Right hindlimb (tissue), 1 donor: ENCODE measurements around the gene CASTOR1.
A peak's percentile ranks its signal among the peaks of the same experiment; 100 is the strongest.

Experiments used
- DNase-seq: peaks from one replicate; pipeline ENCODE4 v3.0.0-alpha.2; 2018

CASTOR1 gene

DNA sequence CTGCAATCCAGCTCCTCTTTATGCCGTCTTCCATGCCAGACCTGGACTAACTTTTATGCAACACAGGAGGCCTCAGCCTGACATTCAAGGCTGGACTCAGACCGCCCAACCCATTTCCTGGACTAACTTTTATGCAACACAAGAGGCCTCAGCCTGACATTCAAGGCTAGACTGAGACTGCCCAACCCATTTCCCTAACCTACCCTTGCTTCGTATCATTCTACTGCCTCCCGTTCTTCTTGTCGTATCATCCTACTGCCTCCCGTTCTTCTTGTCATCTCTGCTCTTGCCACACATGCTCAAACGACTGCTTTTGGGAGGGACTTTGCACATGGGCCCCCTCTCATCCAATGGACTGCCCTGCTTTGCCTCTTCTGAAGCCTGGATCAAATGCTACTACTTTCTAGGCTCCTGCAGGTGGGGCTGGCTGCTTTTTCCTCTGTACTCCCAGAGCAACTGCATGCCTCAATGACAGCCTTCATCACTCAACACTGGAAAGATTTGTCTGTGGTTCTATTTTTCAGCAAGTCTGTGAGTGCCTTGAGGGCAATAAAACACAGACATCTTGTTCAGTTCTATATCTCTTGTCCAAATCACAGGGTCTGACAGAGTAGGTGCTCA lies 29.6 kb upstream of the CASTOR1 start:
- DNase-seq = no peak

DNA sequence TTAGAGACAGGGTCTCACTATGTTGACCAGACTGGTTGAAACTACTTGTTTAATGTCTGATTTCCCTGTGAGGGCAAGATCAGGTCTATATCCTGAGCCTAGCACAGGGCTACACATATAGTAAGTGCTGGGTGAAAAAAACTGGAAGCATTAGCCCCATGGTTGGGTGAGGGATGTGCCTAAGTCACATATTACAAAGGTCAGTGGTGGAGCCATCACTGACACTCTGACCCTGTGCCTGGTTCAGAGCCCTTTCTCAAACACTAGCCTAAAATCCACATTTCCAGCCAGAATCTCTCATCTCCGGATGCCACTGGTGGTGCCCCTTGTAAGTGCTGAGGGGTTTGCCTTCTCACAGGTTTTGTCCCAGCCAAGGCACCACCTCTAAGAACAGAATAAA lies 28.5 kb upstream of the CASTOR1 start:
- no peak for DNase-seq

DNA sequence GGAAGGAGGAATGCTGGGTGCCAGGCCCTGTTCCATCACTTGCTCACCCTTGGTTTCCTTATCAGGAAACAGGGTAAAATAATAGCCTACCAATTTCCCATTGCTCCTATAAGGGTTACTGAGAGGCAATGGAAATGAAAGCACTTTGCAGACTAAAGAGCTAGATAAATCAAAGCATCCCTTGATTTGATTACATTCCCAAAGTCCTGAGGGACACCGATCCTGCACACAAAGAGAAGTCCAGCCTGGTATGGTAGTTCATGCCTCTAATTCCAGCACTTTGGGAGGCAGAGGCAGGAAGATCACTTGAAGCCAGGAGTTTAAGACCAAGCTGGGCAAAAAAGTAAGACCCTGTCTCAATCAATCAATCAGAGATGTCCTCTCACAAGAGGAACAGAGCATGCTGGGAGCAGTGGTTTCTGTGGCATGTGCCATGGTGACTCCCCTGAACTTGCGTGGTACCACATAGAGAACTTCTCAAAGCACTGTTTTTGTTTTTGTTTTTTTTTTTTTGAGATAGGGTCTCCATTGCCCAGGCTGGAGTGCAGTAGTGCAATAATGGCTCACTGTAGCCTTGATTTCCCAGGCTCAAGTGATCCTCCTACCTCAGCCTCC lies 26.8 kb upstream of the CASTOR1 start:
- no peak for DNase-seq

DNA sequence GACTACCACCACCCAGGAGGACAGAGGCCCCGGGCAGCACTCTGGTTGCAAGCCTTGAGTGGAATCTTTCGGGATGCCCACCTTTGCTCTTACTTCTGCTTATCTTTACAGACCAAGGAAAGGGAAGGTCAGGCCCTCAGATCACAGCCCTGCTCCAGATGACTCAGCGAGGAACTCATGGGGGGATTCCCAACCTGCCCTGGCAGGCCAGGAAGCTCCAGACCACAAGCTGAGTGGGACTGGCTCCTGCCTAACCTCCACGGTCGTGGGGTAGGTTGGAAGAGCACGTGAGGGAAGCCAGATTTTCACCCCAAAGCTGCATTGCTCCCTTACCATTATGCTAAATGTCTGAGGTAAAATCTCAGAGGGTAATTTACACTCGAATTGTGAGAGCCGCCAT lies 25.6 kb upstream of the CASTOR1 start:
- DNase-seq = no peak

DNA sequence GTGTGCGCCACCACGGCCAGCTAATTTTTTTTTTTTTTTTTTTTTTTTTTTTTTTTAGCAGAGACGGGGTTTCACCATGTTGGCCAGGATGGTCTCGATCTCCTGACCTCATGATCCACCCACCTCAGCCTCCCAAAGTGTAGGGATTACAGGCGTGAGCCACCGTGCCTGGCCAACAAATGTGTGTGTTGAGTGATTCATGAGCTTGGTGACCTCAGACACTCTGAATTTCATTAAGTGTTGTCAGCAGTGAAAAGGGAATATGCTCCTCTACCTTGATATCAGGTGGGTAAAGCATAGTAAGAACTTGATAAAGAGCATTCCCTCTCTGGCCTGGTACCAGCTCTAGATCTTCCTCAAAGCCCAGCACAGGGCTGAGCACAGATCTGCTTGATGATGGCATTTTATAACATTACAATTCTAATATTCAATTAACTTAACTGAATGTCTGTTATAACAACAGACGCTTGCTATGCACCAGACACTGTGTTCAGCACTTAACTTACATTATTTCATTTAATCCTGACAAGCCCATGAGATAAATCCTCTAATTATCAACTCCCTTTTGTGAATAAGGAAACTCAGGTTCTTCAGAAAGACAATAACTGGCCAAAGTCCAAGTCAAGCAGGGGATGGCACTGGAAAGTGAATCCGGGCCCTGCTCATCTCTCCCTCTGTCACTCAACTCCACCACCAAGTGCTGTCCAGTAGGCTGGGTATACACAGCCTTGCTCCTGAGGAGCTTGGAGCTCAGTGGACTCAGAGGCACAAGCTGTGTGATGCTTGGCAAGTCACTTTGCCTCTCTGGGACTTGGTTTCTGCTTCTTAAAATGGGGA lies 24.4 kb upstream of the CASTOR1 start:
- DNase-seq = no peak

DNA sequence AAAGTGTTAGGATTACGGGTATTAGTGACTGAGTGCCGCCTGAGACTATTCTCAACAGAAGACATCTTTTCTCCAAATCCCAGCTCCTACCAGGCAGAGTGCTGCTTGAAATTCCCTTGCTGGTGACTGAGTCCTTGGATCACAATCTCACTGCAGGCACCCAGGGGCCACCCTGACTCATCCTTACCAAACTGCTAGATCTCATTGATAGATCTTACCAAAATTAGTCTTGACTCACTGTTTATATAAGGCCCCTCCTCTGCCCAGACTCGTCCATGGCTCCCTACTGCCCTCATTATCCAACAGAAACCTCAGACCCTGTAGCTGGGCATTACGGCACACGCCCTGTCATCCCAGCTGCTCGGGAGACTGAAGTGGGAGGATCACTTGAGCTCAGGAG lies 22.7 kb upstream of the CASTOR1 start:
- no peak for DNase-seq

DNA sequence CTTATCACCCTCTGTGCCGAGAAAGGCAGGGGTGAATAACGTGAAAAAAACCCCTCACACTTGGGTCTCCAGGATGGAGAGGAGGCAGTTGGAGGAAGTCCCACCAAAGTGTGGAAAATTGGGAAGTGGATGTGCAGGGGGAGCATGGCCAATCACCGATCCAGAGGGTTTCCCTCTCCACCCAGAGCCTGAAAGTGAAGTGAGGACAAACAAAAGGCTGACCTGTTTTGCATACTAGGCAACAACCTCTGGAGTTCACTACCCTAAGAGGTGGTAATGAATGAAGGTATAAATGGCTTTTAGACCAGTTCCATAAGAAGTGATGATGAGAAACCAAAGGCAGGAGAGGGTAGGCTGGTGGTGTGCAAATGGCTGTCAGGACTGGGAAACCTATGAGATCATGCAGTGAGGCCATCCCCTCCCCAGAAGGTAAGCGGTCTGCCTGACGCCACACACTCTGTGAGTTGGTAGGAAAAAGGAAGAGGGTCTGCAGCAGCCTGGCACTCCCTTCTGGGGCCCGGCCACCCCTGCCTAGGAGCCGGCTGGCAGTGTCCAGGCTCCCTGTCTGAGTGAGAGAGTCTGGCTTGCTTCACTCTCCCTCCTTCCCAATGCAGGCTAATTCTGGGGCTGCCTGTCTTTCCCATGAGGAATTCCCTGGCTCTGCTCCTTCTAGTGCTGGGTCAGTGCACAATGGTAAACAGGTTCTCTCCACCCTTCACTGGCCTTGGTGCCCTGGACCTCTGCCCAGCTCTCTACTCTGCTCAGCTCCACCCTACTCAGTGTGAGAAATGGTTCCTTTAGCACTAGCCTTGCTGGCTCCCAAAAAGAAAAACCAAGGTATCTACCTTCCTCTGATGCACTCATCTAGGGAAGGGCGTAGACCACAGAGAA lies 21.8 kb upstream of the CASTOR1 start:
- DNase-seq = no peak

DNA sequence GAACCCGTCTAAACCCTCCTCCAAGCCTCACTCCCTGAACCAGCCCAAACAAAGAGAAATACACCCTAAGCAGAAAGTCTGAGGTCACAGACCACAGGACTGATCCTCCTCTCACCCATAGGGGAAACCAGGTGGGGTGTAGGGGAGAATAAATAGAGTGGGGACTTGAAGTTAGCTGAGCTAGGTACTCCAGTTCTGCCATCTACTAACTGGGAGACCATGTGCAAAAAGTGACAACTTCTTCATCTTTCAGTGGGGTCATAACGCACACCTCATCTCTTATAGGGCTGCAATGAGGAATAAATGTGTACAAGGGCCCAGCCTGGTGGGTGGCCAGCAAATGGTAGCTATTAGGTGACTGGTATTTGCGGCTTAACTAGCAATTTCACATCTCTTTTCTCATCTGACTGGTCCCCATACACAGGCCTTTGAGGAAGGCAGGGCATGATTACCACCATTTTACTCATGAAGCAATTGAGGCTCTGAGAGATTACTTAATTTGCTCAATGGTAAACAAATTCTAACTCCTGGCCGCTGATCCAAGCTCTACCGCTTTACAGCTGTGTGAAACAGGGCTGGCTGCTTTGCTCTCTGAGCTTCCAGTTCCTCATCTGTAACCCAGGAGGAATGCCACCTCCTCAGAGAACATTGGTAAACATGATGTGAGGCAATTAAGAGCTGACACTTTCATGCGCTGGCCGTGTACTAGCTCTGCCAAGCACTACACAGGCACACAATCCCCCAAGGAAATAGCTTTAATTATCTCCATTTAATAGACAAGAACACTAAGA lies 20.8 kb upstream of the CASTOR1 start:
- no peak for DNase-seq

DNA sequence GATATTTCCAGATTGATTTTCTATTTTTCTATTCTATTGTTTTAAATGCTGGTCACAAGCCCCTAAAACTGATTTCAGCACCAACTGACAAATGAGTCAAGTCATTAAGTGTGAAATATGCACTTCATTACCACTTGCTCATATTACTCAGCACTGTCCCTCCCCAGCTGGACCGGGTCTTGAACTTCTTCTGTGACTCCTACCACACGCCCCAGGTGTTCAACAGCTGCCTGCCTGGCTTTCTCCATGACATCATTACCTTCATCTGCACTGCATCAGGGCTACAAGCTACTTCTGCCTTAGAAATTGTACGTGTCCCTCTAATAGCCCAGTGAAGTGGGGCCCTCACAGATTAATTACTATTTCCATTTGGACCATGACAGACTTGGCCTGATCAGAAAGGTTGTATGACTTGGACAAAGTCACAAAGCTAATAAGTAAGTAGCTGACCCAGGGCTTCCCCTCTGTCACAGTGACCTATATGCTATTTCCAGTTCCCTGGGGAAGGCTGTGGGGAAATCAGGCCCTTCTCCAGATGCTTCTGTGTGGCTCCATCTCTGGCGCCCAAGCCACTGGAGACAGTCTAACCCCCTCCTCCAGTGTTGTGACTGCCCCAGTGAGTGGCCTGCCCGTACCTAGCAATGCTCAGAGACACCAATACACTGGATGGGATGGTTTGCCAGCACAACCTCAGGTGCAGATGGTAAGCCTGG lies 19.4 kb upstream of the CASTOR1 start:
- DNase-seq = no peak

DNA sequence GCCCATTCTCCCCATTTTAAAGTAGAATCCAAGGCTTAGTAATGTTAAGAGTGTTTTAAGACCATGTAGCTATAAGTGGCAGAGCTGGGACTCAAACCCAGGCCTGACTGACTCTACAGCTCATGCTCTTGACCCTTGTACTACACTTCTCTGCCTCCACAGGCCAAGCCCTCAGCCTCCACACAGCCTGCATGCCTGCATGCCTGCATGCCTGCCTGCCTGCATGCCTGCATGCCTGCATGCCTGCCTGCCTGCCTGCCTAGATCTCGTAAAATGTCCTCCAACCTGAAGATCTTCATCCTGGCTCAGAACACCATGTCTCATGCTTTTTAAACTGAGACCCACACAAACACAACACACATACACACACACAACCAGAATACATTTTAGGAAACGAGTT lies 18.8 kb upstream of the CASTOR1 start:
- no peak for DNase-seq

DNA sequence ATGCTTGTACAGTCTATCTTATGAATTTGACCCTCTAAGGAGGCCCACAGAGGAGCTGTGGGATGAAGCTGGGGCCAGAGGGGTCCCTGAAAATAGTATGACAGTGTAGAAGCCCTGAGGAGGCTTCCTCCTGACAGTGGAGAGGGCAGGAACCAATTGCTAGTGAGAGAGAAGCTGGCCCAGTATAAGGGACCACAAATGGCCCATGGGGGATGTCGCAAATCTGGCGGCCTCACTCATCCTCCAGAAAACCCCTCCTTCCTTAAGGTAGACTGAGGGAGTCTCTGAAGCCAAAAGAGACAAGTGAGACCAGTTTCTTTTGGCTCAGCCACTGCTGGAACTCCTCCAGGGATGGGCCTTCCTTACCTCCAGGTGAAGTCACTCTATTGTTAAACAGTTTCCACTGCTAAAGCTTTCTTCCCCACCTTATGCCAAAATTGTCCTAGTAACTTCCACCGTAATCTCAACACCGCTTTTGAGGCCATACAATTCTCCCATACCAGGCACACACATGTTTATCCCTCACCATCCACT lies 17.8 kb upstream of the CASTOR1 start:
- DNase-seq = no peak

DNA sequence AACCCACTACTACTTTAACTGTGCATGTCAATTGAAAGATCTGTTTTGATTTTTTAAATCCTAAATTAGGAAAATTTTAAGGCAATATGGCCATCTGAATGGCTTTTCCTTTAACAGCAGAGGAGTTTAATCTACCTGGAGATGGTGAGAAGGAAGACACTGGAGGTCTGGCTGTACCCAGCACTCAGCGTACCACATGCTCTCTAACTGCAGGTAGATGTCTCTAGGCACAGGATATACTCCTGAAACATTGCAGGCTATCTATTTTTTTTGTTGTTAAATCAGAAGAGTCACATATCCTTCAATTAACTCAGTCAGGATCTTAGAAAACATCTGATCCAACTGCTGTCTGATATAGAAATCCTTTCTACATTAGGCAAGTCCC lies 17.3 kb upstream of the CASTOR1 start:
- no peak for DNase-seq

DNA sequence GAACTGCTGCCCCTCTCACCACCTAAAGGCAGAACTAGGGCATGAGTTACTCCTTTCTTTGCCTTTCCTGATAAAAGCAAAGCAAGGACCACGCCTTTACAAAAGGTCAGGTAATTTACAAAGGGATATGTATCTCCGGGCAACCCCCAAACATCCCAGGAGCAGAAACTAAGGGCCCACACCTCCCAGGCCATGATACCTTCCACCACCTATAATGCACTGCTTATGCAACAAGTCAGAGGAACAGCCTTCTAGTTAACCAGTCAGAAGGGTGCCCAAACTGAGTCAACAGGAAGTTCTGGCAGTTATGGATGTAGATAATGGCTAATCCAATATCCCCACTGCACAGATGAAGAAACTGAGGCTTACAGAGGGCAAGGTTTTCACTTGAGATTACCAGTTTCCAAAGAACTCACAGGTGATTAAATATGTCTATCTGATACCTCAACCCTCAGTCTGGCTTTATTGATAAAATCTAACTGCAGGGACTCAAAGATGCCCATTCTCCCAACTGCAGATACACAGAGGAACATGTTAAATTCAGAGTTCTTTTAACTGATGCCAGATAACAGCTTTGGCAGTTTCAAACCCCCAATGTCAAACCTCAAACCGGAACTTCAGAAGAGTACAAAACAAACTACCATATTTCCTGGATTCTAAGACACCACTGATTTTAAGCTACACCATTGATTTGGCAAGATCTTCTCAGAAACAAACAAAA lies 16.8 kb upstream of the CASTOR1 start:
- DNase-seq = no peak

DNA sequence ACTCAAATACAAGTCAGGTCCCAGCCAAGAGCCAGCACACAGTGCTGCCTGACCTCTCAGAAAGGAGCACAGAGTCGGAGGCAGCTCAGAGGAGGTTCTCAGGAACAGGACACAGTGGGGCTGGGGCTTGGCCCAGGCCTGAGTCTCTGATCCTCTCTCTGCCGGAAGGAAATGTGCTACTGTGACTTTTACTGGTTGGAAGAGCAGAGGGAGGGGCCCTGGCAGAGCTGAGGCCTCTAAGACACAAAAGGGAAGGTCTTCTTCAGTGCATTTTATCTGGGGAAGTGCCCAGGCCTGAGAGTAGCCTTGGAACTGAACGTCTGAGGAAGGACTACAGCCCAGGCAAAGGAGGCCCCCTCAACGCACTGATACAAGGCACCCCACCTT lies 16.2 kb upstream of the CASTOR1 start:
- peak; percentile 74 for DNase-seq

DNA sequence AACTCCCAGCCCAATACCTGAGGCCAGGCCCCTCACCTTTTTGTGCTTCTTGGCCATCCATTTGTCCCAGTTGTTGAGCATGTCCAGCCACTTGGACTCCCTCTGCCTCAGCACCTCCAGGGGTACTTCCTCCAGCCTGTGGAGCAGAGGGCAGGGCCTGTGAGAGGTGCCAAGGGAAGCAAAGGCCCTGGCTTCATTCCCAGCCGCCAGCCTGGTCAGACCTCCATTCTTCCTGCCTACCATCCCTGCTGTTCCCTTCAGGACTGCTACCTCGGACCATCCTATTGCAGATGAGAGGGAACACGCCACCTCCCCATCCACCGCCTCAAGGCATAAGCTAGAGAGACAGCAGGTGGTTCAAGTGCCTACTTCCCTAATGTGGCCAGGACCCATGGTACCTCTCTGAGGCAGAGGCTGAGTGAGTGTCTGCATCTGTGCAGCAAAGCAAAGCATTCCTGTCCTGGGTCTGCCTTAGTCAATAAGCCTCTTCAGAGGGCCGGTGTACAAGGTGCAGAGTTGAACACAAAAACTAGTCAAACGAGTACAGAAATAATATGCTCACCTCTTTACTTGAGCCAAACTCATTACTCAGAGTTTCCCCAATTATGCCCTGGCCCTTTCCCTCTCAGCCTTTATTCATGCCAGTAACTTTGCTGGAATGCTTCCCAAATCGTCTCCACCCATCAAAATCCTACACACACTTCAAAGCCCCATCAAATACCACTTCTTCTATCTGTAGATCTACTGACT lies 15.4 kb upstream of the CASTOR1 start:
- DNase-seq = no peak

DNA sequence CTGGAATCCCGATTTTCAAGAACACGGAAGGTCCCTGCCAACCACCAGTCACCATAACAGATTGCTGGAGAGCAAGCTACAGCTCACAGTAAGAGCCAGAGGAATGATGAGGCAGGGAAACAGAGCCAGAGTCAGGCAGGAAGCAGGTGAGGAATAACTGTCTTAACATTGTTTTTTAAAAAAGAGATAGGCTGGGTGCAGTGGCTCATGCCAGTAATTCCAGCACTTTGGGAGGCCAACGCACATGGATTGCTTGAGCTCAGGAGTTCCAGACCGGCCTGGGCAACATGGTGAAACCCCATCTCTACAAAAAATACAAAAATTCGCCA lies 13.5 kb upstream of the CASTOR1 start:
- no peak for DNase-seq

DNA sequence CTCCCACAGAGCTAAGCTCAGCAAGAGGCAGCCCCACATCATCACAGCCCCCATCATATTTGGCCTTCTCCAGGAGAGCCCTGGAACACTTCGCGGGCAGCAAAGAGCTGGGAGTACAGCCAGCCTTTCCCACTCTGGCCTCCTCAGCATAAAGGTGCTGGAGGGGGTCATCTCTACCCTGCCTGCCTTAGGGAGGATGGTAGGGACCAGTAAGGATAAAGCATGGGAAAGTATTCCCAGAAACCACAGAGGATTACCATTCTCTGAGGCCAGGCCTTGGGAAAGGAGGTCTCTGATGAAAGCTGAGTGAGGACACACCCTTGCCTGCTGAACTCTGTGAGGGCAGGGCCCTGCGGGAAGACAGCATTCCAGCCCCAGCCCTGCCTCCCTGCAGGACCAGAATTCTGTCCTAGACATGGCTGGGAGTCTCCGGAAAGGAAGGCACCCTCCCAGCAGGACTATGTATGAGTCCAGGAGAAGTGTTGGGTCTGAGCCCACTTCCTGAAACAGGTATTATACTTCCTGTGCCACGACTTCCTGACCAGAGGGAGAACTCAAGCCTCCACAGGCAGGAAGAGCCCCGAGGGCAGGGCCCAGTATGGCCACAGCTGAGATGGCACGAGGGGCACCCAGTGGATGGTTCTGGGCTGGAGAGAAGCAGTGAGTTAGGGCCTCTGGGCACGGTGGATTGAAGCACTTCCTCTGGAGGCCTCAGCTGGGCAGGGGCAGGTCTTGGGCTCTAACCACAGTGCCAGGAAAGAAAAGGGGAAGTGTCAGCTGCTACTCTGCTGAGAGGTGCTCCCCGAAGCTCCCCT lies 12.9 kb upstream of the CASTOR1 start:
- peak; percentile 43 for DNase-seq

DNA sequence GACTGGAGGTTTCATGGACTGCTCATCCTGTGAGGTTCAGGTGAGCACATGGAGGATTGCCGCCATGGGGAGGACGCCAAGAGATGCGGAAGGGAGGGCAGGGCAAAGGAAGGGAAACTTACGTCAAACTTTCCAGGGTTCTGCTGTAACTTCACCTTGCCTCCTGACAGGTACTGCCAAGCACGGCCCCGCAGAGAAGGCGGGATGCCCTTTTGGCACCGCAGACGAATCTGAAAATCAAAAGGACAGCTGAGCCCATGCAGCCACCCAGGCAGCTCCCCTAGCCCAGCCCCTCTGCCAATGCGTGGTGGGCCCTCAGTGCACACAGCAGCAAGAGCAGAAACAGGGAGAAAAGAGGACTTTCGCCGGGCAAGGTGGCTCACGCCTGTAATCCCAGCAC lies 10.0 kb upstream of the CASTOR1 start:
- no peak for DNase-seq

DNA sequence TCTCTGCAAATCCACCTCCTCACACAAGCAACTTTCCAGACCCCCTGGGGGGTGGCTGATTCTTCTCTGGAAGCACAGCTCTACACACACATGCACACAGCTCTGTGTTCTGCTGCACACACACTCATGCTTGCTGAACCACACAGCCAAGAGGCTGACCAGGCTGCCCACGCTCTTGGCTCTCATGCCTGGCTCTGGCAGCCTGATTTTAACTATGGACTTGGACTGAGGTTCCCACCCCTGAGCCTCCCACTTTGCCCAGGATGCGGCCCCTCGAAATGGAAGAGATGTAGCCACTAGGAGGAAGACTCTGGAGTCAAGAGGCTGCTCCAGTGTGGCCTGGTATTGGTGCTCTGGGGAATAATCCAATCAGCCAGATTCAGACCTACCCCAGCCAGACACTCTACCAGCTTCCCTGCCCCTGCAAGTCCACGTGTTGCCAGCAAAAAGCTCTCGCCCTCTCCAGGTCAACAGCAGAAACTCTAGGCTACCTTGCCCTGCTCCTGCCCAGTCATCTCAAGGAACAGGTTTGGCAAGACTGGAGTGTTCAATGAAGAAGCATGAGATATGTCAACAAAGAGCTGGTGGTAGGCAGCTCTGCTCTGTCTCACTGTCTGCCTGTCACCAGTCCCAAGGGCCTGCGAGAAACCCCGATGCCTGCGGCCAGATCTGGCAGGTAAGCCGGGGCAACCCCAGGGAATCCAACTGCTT lies 8.8 kb upstream of the CASTOR1 start:
- DNase-seq = no peak
